H1 (cell line): ENCODE results near the gene BBLN. TPM values are rescaled to one million over a fixed set of nuclear protein-coding genes. Genes with fewer than 3 reads are reported as not detected.

Experiments
- BRCA1 ChIP-seq: IDR thresholded peaks from 2 replicates; pipeline ENCODE4 v1.6.1; 2012; ENCODE audit warnings: low read depth, low read length, improper control_type of control experiment
- CHD7 ChIP-seq: fragments of 300-600 bp; sonication (generic); IDR thresholded peaks from 2 replicates; pipeline ENCODE4 v1.7.1; 2012; ENCODE audit warnings: low read length, moderate library complexity, mild to moderate bottlenecking, inconsistent platforms; ENCODE audit not compliant: insufficient replicate concordance
- EP300 ChIP-seq, 2 experiments: IDR thresholded peaks; 1 replicate in 1 of 2; 2 replicates in 1 of 2; pipeline ENCODE4 v1.6.1; 2011 to 2012; ENCODE audit warnings: low read depth in 2 of 2, low read length in 2 of 2, mild to moderate bottlenecking in 2 of 2, borderline replicate concordance in 1 of 2, inconsistent platforms in 1 of 2, moderate library complexity in 1 of 2
- GABPA ChIP-seq: IDR thresholded peaks from 2 replicates; pipeline ENCODE4 v1.6.1; 2011; ENCODE audit warnings: mild to moderate bottlenecking, low read length, moderate library complexity, borderline replicate concordance; ENCODE audit not compliant: insufficient read depth
- HDAC6 ChIP-seq: IDR thresholded peaks from one replicate; pipeline ENCODE4 v1.7.1; 2012; ENCODE audit warnings: low read depth, mild to moderate bottlenecking, inconsistent platforms, low read length, moderate library complexity
- NANOG ChIP-seq: IDR thresholded peaks from 2 replicates; pipeline ENCODE4 v1.6.1; 2011; ENCODE audit warnings: low read length, low read depth, mild to moderate bottlenecking, inconsistent platforms; ENCODE audit not compliant: insufficient read depth, poor library complexity, severe bottlenecking
- RFX5 ChIP-seq: IDR thresholded peaks from 2 replicates; pipeline ENCODE4 v1.6.1; 2011; ENCODE audit warnings: low read depth, low read length, improper control_type of control experiment, borderline replicate concordance
- SIX5 ChIP-seq: IDR thresholded peaks from 2 replicates; pipeline ENCODE4 v1.6.1; 2011; ENCODE audit warnings: mild to moderate bottlenecking, low read depth, low read length
- TAF1 ChIP-seq: IDR thresholded peaks from 2 replicates; pipeline ENCODE4 v1.6.1; 2011; ENCODE audit warnings: mild to moderate bottlenecking, low read depth, low read length
- TCF12 ChIP-seq: IDR thresholded peaks from 2 replicates; pipeline ENCODE4 v1.6.1; 2011; ENCODE audit warnings: low read depth, mild to moderate bottlenecking, low read length
- TEAD4 ChIP-seq: IDR thresholded peaks from 2 replicates; pipeline ENCODE4 v1.6.1; 2012; ENCODE audit warnings: low read depth, low read length, inconsistent platforms, mixed read lengths
- polyA plus RNA-seq, 7 experiments: library from polyadenylated mRNA; depleted of rRNA in 3 of 7; stranded (reverse) in 5 of 7; unstranded in 2 of 7; fragments of >200 nt in 5 of 7; fragments of 200-250 nt in 2 of 7; gene quantifications; 1 replicate in 5 of 7; 2 replicates in 1 of 7; 4 replicates in 1 of 7; pipeline versions ENCODE4 v1.2.1 to v1.2.3, GENCODE V29; 2011 to 2013; ENCODE audit warnings: missing spikeins in 2 of 7, mixed read lengths in 2 of 7
- total RNA-seq: library from RNA; stranded (reverse); fragmentation: NEBNext Ultra II Directional; extraction: Animal tissue kit (Norgen Biotek cat#: 25700); gene quantifications from 2 replicates; pipeline ENCODE4 v1.2.1, GENCODE V29; 2021

Gene BBLN
- total and polyA plus RNA-seq, 2 of the 8 experiments (the other 6 are each of a cell fraction or from before 2014, with no cell fraction given): 63.1 to 164 TPM

GRCh38 chr9:128191406-128192046 lies 31.5 kb downstream of the BBLN start, which contains the start of gene CIZ1 (continued):
- TF ChIP-seq TCF12: no peak
- no peak for TF ChIP-seq TEAD4
- no peak for TF ChIP-seq HDAC6
- no peak for TF ChIP-seq NANOG
- no peak for TF ChIP-seq GABPA
- no peak for TF ChIP-seq SIX5
- TF ChIP-seq EP300 (IDR thresholded peaks at IDR 0.05; ENCODE audit: borderline replicate concordance in 1 of 2, low read depth in 2 of 2, low read length in 2 of 2): no peak
- TF ChIP-seq BRCA1: no peak
- peak; percentile 42; the same call in 1 of the 2 replicates for TF ChIP-seq TAF1
- no peak for TF ChIP-seq CHD7
- no peak for TF ChIP-seq RFX5
